ENCODE data around the gene C11orf54.

GRCh38 chr11:93740031-93740729 is 1.3 kb upstream of the C11orf54 start:
- TF ChIP-seq POLR2A (IDR thresholded peaks at IDR 0.05): no peak
- TF ChIP-seq, protein P1, sequence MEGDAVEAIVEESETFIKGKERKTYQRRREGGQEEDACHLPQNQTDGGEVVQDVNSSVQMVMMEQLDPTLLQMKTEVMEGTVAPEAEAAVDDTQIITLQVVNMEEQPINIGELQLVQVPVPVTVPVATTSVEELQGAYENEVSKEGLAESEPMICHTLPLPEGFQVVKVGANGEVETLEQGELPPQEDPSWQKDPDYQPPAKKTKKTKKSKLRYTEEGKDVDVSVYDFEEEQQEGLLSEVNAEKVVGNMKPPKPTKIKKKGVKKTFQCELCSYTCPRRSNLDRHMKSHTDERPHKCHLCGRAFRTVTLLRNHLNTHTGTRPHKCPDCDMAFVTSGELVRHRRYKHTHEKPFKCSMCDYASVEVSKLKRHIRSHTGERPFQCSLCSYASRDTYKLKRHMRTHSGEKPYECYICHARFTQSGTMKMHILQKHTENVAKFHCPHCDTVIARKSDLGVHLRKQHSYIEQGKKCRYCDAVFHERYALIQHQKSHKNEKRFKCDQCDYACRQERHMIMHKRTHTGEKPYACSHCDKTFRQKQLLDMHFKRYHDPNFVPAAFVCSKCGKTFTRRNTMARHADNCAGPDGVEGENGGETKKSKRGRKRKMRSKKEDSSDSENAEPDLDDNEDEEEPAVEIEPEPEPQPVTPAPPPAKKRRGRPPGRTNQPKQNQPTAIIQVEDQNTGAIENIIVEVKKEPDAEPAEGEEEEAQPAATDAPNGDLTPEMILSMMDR (IDR thresholded peaks at IDR 0.05): no peak
- TF ChIP-seq POLR2AphosphoS5 (IDR thresholded peaks at IDR 0.05): no peak

Measured in prostate gland (tissue), 2 donors.